Common myeloid progenitor, CD34-positive (primary cell): ENCODE data around the gene RBFOX1.

Source experiments
- CTCF ChIA-PET: fragments of 350-600 bp; sonication (Branson Sonifier 250); formaldehyde crosslinking; loops from one replicate; lab custom pipeline; 2021; ENCODE audit warnings: antibody characterized with exemption; lab: Charles Lee
- POLR2A ChIA-PET: fragments of 350-600 bp; sonication (Branson Sonifier 250); formaldehyde crosslinking; loops from one replicate; lab custom pipeline; 2021; ENCODE audit warnings: antibody characterized with exemption; lab: Charles Lee
- DNase-seq, 3 donors: peaks; one replicate each; pipeline versions ENCODE4 v3.0.0 to v3.0.0-alpha.2; 2013
- H3K27ac ChIP-seq, 2 experiments: 1 replicate in 1 of 2; 2 replicates in 1 of 2; pipeline ENCODE4 v1.7.0; 2013; ENCODE audit warnings: inconsistent platforms in 2 of 2, low read length in 2 of 2, mild to moderate bottlenecking in 2 of 2, low read depth in 1 of 2, moderate library complexity in 1 of 2; ENCODE audit not compliant: severe bottlenecking in 2 of 2, insufficient read depth in 1 of 2, poor library complexity in 1 of 2
- H3K27me3 ChIP-seq, 5 experiments: replicated peaks in 2 of 5; 1 replicate in 3 of 5; 2 replicates in 2 of 5; pipeline versions ENCODE4 v1.6.1 to v1.7.0; 2013; ENCODE audit warnings: low read length in 4 of 5, mild to moderate bottlenecking in 2 of 5, moderate library complexity in 2 of 5, inconsistent platforms in 1 of 5; ENCODE audit not compliant: insufficient read depth in 5 of 5, control insufficient read depth in 4 of 5
- H3K36me3 ChIP-seq, 4 experiments: 1 replicate in 2 of 4; 2 replicates in 2 of 4; pipeline versions ENCODE4 v1.6.1 to v1.7.0; 2013; ENCODE audit warnings: low read length in 3 of 4, control low read depth in 1 of 4, mild to moderate bottlenecking in 1 of 4; ENCODE audit not compliant: control insufficient read depth in 4 of 4, insufficient read depth in 4 of 4
- H3K4me1 ChIP-seq, 4 experiments: 1 replicate in 3 of 4; 2 replicates in 1 of 4; pipeline versions ENCODE4 v1.6.1 to v1.7.1; 2013; ENCODE audit warnings: low read length in 3 of 4, mild to moderate bottlenecking in 3 of 4, control low read depth in 1 of 4, inconsistent platforms in 1 of 4, moderate library complexity in 1 of 4; ENCODE audit not compliant: control insufficient read depth in 4 of 4, insufficient read depth in 4 of 4; ENCODE audit errors: control extremely low read depth in 1 of 4
- H3K4me3 ChIP-seq, 7 experiments: 1 replicate in 4 of 7; 2 replicates in 3 of 7; pipeline versions ENCODE4 v1.5.1 to v1.7.0; 2013; ENCODE audit warnings: mild to moderate bottlenecking in 7 of 7, low read length in 6 of 7, moderate library complexity in 6 of 7, inconsistent platforms in 2 of 7, low read depth in 2 of 7, control low read depth in 1 of 7; ENCODE audit not compliant: insufficient read depth in 4 of 7, control insufficient read depth in 1 of 7; ENCODE audit errors: extremely low read depth in 1 of 7
- H3K9me3 ChIP-seq, 5 experiments: 1 replicate in 4 of 5; 2 replicates in 1 of 5; pipeline versions ENCODE4 v1.6.1 to v1.7.1; 2013; ENCODE audit warnings: low read length in 4 of 5, mild to moderate bottlenecking in 2 of 5, inconsistent platforms in 1 of 5, low read depth in 1 of 5, moderate library complexity in 1 of 5; ENCODE audit not compliant: control insufficient read depth in 4 of 5, insufficient read depth in 2 of 5; ENCODE audit errors: control extremely low read depth in 1 of 5
- WGBS: methylation state at CpG from one replicate; pipeline ENCODE4 v1.1.5; 2013; ENCODE audit not compliant: insufficient coverage; 5-methylcytosine and 5-hydroxymethylcytosine counted together

The RBFOX1 gene

DNA sequence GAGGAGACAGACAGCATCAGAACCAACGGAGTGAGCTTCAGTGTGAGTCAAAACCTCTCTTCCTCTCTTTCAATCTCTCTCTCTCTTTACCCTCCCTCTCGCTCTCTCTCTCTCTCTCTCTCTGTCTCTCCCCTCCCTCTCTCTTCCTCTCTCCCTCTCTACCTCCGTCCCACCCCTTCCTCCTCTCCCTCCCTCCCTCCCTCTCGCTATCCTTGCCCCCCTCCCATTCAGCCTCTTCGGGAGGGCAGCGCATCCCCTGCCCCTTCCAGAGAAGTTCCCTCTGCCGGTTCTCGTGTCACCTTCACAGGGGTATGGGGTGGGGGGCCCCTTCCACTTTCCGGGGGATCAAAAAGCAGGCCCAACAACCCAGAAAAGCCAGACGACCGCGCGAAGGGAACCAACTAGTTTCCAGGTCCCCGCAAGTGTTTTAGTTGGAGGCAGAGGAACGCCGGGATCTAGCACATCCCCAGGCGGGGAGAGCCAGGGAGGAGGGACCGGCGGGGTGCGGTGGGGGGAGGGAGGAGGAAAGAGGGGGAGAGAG, 28.9 kb upstream of the RBFOX1 start:
- no peak overlapping the region for H3K4me3 ChIP-seq
- WGBS = 3% methylated on average over 13 of the region's 20 CpGs
- no peaks in the 10 kb centered on the region for H3K36me3 ChIP-seq
- H3K27ac ChIP-seq = no peak overlapping the region
- no peaks in the 10 kb centered on the region for H3K9me3 ChIP-seq
- H3K4me1 ChIP-seq = no peaks in the 10 kb centered on the region
- POLR2A ChIA-PET = no interaction called here
- CTCF ChIA-PET = no interaction called here
- DNase-seq = no peak
- peaks cover 9 to 65% (median 28%) of the 10 kb centered on the region in 5 experiments for H3K27me3 ChIP-seq

GRCh38 chr16:7304279-7304678, 28.4 kb upstream of the RBFOX1 start:
- Histone ChIP-seq H3K9me3 (no peaks in the 10 kb centered on the region), H3K27me3 (peaks cover 9 to 65% (median 28%) of the 10 kb centered on the region in 5 experiments), H3K27ac (no peak overlapping the region), H3K4me1 (no peaks in the 10 kb centered on the region), H3K36me3 (no peaks in the 10 kb centered on the region), H3K4me3 (no peak overlapping the region)
- ChIA-PET POLR2A (no interaction called here), CTCF (no interaction called here)
- 2% methylated on average over 24 of the region's 27 CpGs for WGBS
- no peak for DNase-seq

- Histone ChIP-seq H3K27me3 (peaks cover 9 to 60% (median 25%) of the 10 kb centered on the region in 5 experiments), H3K36me3 (no peaks in the 10 kb centered on the region), H3K27ac (no peak overlapping the region), H3K9me3 (no peaks in the 10 kb centered on the region), H3K4me1 (no peaks in the 10 kb centered on the region), H3K4me3 (no peak overlapping the region)
- ChIA-PET CTCF (no interaction called here), POLR2A (no interaction called here)
- no peak for DNase-seq
- no CpG with 5 or more reads among the region's 4 CpGs for WGBS
Observed at GRCh38 chr16:7304958-7305357, 27.7 kb upstream of the RBFOX1 start.

GRCh38 chr16:7313170-7313569, 19.5 kb upstream of the RBFOX1 start:
- H3K36me3 ChIP-seq = no peaks in the 10 kb centered on the region
- DNase-seq = no peak
- H3K9me3 ChIP-seq = no peaks in the 10 kb centered on the region
- no peak overlapping the region for H3K27ac ChIP-seq
- 0% methylated on average over 1 of the region's 5 CpGs for WGBS
- no peaks in the 10 kb centered on the region for H3K4me1 ChIP-seq
- H3K4me3 ChIP-seq = no peak overlapping the region
- POLR2A ChIA-PET = no interaction called here
- CTCF ChIA-PET = no interaction called here
- H3K27me3 ChIP-seq = peaks cover 0 to 14% (median 5%) of the 10 kb centered on the region in 5 experiments

- no peak overlapping the region for H3K27ac ChIP-seq
- H3K27me3 ChIP-seq = peaks cover 0 to 14% (median 3%) of the 10 kb centered on the region in 5 experiments
- ChIA-PET POLR2A (no interaction called here), CTCF (no interaction called here)
- DNase-seq = no peak
- H3K4me1 ChIP-seq = no peaks in the 10 kb centered on the region
- no peak overlapping the region for H3K4me3 ChIP-seq
- H3K9me3 ChIP-seq = no peaks in the 10 kb centered on the region
- no peaks in the 10 kb centered on the region for H3K36me3 ChIP-seq
- 28% methylated on average over 8 of the region's 12 CpGs for WGBS
Observed at GRCh38 chr16:7314163-7314562, 18.5 kb upstream of the RBFOX1 start.

- Histone ChIP-seq H3K27me3 (peaks cover 0 to 14% (median 3%) of the 10 kb centered on the region in 5 experiments), H3K27ac (no peak overlapping the region), H3K4me3 (no peak overlapping the region), H3K9me3 (peaks cover 0 to 2% (median 0%) of the 10 kb centered on the region in 5 experiments), H3K36me3 (no peaks in the 10 kb centered on the region), H3K4me1 (no peaks in the 10 kb centered on the region)
- WGBS = no CpG with 5 or more reads among the region's 1 CpG
- ChIA-PET POLR2A (no interaction called here), CTCF (no interaction called here)
- DNase-seq = no peak
Observed at GRCh38 chr16:7315813-7316212, 16.8 kb upstream of the RBFOX1 start.

- no peak for DNase-seq
Observed at GRCh38 chr16:7316281-7316888, 16.3 kb upstream of the RBFOX1 start.

More at GRCh38 chr16:7316281-7316888, 16.3 kb upstream of the RBFOX1 start:
- Histone ChIP-seq H3K36me3 (no peaks in the 10 kb centered on the region), H3K27ac (no peak overlapping the region), H3K9me3 (peaks cover 0 to 2% (median 0%) of the 10 kb centered on the region in 5 experiments), H3K27me3 (peaks cover 0 to 14% (median 3%) of the 10 kb centered on the region in 5 experiments), H3K4me3 (no peak overlapping the region), H3K4me1 (no peaks in the 10 kb centered on the region)
- POLR2A ChIA-PET = no interaction called here
- CTCF ChIA-PET = no interaction called here
